ENCODE results near the gene PIMREG.

GRCh38 chr17:6462692-6463091 lies 18.4 kb downstream of the PIMREG start:
- TF ChIP-seq POLR2AphosphoS5 (IDR thresholded peaks at IDR 0.05) (no peak), POLR2A (IDR thresholded peaks at IDR 0.05) (no peak)
- TF ChIP-seq, protein P1, sequence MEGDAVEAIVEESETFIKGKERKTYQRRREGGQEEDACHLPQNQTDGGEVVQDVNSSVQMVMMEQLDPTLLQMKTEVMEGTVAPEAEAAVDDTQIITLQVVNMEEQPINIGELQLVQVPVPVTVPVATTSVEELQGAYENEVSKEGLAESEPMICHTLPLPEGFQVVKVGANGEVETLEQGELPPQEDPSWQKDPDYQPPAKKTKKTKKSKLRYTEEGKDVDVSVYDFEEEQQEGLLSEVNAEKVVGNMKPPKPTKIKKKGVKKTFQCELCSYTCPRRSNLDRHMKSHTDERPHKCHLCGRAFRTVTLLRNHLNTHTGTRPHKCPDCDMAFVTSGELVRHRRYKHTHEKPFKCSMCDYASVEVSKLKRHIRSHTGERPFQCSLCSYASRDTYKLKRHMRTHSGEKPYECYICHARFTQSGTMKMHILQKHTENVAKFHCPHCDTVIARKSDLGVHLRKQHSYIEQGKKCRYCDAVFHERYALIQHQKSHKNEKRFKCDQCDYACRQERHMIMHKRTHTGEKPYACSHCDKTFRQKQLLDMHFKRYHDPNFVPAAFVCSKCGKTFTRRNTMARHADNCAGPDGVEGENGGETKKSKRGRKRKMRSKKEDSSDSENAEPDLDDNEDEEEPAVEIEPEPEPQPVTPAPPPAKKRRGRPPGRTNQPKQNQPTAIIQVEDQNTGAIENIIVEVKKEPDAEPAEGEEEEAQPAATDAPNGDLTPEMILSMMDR (IDR thresholded peaks at IDR 0.05), result no peak

Measured in suprapubic skin (tissue), 4 donors.